Right lobe of liver (tissue), 6 donors: ENCODE results near the gene EHD1. TPM values are rescaled to one million over a fixed set of nuclear protein-coding genes. Genes with fewer than 3 reads are reported as not detected.

ENCODE experiments used
- ATAC-seq, 4 donors: fragments of 200-7000 bp; cut with Tn5 transposase; one replicate each; pipeline ENCODE4 v1.9.1; 2020; ENCODE audit warnings: mild to moderate bottlenecking in 4 of 4, moderate library complexity in 4 of 4
- DNase-seq, 3 donors: peaks; one replicate each; pipeline ENCODE4 v3.0.0-alpha.2; 2020
- H3K27ac ChIP-seq, 3 donors: fragments of 200-600 bp; one replicate each; pipeline ENCODE4 v1.8.0; 2022
- H3K27me3 ChIP-seq, 2 donors: fragments of 200-600 bp; one replicate each; pipeline ENCODE4 v1.8.0; 2022
- H3K36me3 ChIP-seq, 4 donors: fragments of 200-600 bp; sonication (generic) in 1 of 4; one replicate each; pipeline versions ENCODE4 v1.5.1 to v1.8.0; 2017 to 2022; ENCODE audit warnings: control low read depth in 1 of 4
- H3K4me1 ChIP-seq, 4 donors: fragments of 200-600 bp; sonication (generic) in 1 of 4; one replicate each; pipeline versions ENCODE4 v1.5.1 to v1.8.0; 2017 to 2022; ENCODE audit warnings: control low read depth in 1 of 4
- H3K4me3 ChIP-seq, 3 donors: fragments of 200-600 bp; one replicate each; pipeline ENCODE4 v1.8.0; 2022
- H3K9me3 ChIP-seq, 4 donors: fragments of 200-600 bp; sonication (generic) in 1 of 4; one replicate each; pipeline versions ENCODE4 v1.5.1 to v1.8.0; 2017 to 2022; ENCODE audit warnings: control low read depth in 1 of 4
- CTCF ChIP-seq, 4 donors: fragments of 200-600 bp in 3 of 4; fragments of 450-650 bp in 1 of 4; IDR thresholded peaks; one replicate each; pipeline versions ENCODE4 v1.5.1 to v1.8.0; 2016 to 2022; ENCODE audit warnings: antibody characterized with exemption in 4 of 4, mild to moderate bottlenecking in 2 of 4
- POLR2A ChIP-seq: fragments of 450-650 bp; IDR thresholded peaks from one replicate; pipeline ENCODE4 v1.6.1; 2017; ENCODE audit warnings: antibody characterized with exemption, mild to moderate bottlenecking
- WGBS: methylation state at CpG from one replicate; pipeline ENCODE4 v1.1.6; 2018; ENCODE audit warnings: low coverage, low lambda C conversion rate; ENCODE audit not compliant: insufficient coverage; ENCODE audit errors: missing lambda C conversion rate; 5-methylcytosine and 5-hydroxymethylcytosine counted together
- intact Hi-C, 2 donors: fragments of 100-400 bp; cut with DNase I; formaldehyde crosslinking; loops; one replicate each; pipeline versions ENCODE4 v1.11.2 to v1.14.1; 2022
- total RNA-seq, 6 experiments: library from RNA; depleted of rRNA in 2 of 6; stranded (reverse); fragments of >200 nt in 2 of 6; fragmentation: NEBNext Ultra II Directional in 3 of 6; extraction: Animal tissue kit (Norgen Biotek cat#: 25700) in 3 of 6; gene quantifications; one replicate each; pipeline versions ENCODE4 v1.1.0 to v1.2.4, GENCODE V29; 2016 to 2023
- donor health status: DM: no; HTN: yes; CAD: no.
- donor health status: DM: no; HTN: no; CAD: no.
- donor health status: DM: no; HTN: no; CAD: no.
- donor health status: DM: no; HTN: yes; CAD: no.
- donor health status: DM: no; HTN: yes; CAD: no.

Gene EHD1
- total RNA-seq, 6 experiments from 2014 or later = 18.8 to 36.1 (median 26.3) TPM

GRCh38 chr11:64850979-64851567 is 27.3 kb downstream of the EHD1 start:
- DNase-seq = no peak
- no peak overlapping the region for H3K27ac ChIP-seq
- no peak overlapping the region for H3K4me3 ChIP-seq
- intact Hi-C loops = loop anchor here in 1 of 2 donors (5.0 kb wide), 1 partner anchor 46 kb away; no protein-coding TSS in a partner anchor
- H3K4me1 ChIP-seq = peaks cover 2 to 20% (median 11%) of the 10 kb centered on the region in 4 donors
- no peaks in the 10 kb centered on the region for H3K9me3 ChIP-seq
- no peak for TF ChIP-seq POLR2A
- peaks cover 0 to 10% (median 0%) of the 10 kb centered on the region in 4 donors for H3K36me3 ChIP-seq
- H3K27me3 ChIP-seq = no peaks in the 10 kb centered on the region
- 13% methylated on average over 1 of the region's 13 CpGs for WGBS
- no peak for ATAC-seq

- H3K27ac ChIP-seq = no peak overlapping the region
- H3K4me1 ChIP-seq = peaks cover 0 to 20% (median 10%) of the 10 kb centered on the region in 4 donors
- no peaks in the 10 kb centered on the region for H3K9me3 ChIP-seq
- ATAC-seq = peak; percentile 2 to 28 (median 18)
- no peak overlapping the region for H3K4me3 ChIP-seq
- TF ChIP-seq CTCF (IDR thresholded peaks at IDR 0.05) = peak in 1 of 4 donors; percentile 11
- no peak for TF ChIP-seq POLR2A
- 63% methylated on average over 6 of the region's 19 CpGs for WGBS
- DNase-seq = no peak
- peaks cover 0 to 8% (median 0%) of the 10 kb centered on the region in 4 donors for H3K36me3 ChIP-seq
- intact Hi-C loops = loop anchor here (5.0 to 10.0 kb wide), 2 partner anchors 48 to 65 kb away; no protein-coding TSS in a partner anchor
- H3K27me3 ChIP-seq = no peaks in the 10 kb centered on the region
Observed at GRCh38 chr11:64849598-64850356, 28.6 kb downstream of the EHD1 start.

GRCh38 chr11:64848826-64849597 is 29.4 kb downstream of the EHD1 start:
- H3K27ac ChIP-seq = peak overlapping the region in 1 of 3 donors; percentile 35
- TF ChIP-seq CTCF (IDR thresholded peaks at IDR 0.05) = peak; percentile 14 to 61 (median 34)
- no peak for TF ChIP-seq POLR2A
- no peaks in the 10 kb centered on the region for H3K27me3 ChIP-seq
- WGBS = 64% methylated on average over 5 of the region's 16 CpGs
- peak; percentile 84 to 92 (median 90) for DNase-seq
- H3K9me3 ChIP-seq = no peaks in the 10 kb centered on the region
- intact Hi-C loops = loop anchor here in 1 of 2 donors (10.0 kb wide), 1 partner anchor 64 kb away; no protein-coding TSS in a partner anchor
- H3K4me1 ChIP-seq = peaks cover 0 to 22% (median 10%) of the 10 kb centered on the region in 4 donors
- no peak overlapping the region for H3K4me3 ChIP-seq
- H3K36me3 ChIP-seq = peaks cover 0 to under 1% (median 0%) of the 10 kb centered on the region in 4 donors
- ATAC-seq = peak; percentile 74 to 80 (median 75)

- WGBS = 71% methylated on average over 4 of the region's 6 CpGs
- intact Hi-C loops = loop anchor here in 1 of 2 donors (10.0 kb wide), 1 partner anchor 64 kb away; no protein-coding TSS in a partner anchor
Observed at GRCh38 chr11:64848214-64848825, 30.1 kb downstream of the EHD1 start.

More at GRCh38 chr11:64848214-64848825, 30.1 kb downstream of the EHD1 start:
- ATAC-seq (no peak), DNase-seq (no peak)
- Histone ChIP-seq H3K4me3 (no peak overlapping the region), H3K27me3 (no peaks in the 10 kb centered on the region), H3K36me3 (no peaks in the 10 kb centered on the region), H3K27ac (peak overlapping the region in 1 of 3 donors; percentile 30), H3K4me1 (peaks cover 0 to 24% (median 10%) of the 10 kb centered on the region in 4 donors), H3K9me3 (no peaks in the 10 kb centered on the region)
- TF ChIP-seq CTCF (IDR thresholded peaks at IDR 0.05) (no peak), POLR2A (no peak)
